ENCODE results near the gene TRIM63. TPM values are rescaled to one million over a fixed set of nuclear protein-coding genes. Genes with fewer than 3 reads are reported as not detected.

The TRIM63 gene
- total and polyA plus RNA-seq, 9 of the 15 experiments (the other 6 are each of a cell fraction or from before 2014, with no cell fraction given) = 0.08 to 0.57 (median 0.36) TPM

DNA sequence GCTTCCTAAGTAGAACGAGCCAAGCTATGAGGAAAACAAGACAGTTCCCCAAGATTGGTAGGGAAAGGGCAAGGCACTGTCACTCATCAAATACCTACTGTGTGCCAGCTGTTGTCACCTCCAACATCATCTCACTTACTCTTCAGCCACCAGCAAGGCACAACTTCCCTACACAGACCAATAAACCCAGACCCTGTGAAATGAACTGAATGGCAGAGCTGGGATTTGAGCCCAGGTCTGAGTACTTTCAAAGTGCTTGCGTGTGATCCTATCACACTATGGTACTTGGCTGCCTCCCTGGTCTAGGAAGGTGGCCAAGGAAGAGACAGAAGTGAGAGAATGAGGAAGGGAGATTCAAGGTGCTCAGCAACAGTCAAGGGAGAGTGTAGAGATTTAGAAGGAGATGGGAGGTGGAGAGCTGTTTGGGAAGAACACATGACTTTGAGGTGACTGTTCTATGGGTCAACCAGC, 16.7 kb upstream of the TRIM63 start (continued):
- TF ChIP-seq ELF1 (tag; IDR thresholded peaks at IDR 0.05) (no peak), ZNF551 (CRISPR knock-in tag; IDR thresholded peaks at IDR 0.05) (no peak), ZNF778 (CRISPR knock-in tag; IDR thresholded peaks at IDR 0.05) (no peak), ELF4 (CRISPR knock-in tag; IDR thresholded peaks at IDR 0.05) (no peak), BRCA1 (IDR thresholded peaks at IDR 0.05) (no peak), BRCA1 (CRISPR knock-in tag; IDR thresholded peaks at IDR 0.05) (no peak), HOXB6 (CRISPR knock-in tag; IDR thresholded peaks at IDR 0.05; ENCODE audit: borderline replicate concordance) (no peak), ARID2 (IDR thresholded peaks at IDR 0.05) (peak; percentile 16; the same call in 1 of the 2 replicates), NFIC (IDR thresholded peaks at IDR 0.05) (no peak), SMARCC2 (IDR thresholded peaks at IDR 0.05; ENCODE audit: low read depth) (no peak), FOS (IDR thresholded peaks at IDR 0.05; ENCODE audit: extremely low read depth, insufficient read length) (no peak), ZKSCAN1 (IDR thresholded peaks at IDR 0.05; ENCODE audit: low read depth, low read length) (peak; percentile 18; the same call in 1 of the 2 replicates)
- TF ChIP-seq, protein P1, sequence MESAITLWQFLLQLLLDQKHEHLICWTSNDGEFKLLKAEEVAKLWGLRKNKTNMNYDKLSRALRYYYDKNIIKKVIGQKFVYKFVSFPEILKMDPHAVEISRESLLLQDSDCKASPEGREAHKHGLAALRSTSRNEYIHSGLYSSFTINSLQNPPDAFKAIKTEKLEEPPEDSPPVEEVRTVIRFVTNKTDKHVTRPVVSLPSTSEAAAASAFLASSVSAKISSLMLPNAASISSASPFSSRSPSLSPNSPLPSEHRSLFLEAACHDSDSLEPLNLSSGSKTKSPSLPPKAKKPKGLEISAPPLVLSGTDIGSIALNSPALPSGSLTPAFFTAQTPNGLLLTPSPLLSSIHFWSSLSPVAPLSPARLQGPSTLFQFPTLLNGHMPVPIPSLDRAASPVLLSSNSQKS (CRISPR knock-in tag; IDR thresholded peaks at IDR 0.05) = no peak

GRCh38 chr1:26083208-26083607, 15.8 kb upstream of the TRIM63 start:
- FAIRE-seq = no peak
- intact Hi-C loops (cut with micrococcal nuclease) = no loop called here
- H3K4me3 ChIP-seq = no peak overlapping the region
- no peaks in the 10 kb centered on the region for H3K27me3 ChIP-seq (ENCODE audit: control insufficient read depth in 2 of 2, insufficient read depth in 2 of 2, low read length in 2 of 2)
- ATAC-seq = peak; percentile 11; the same call in 1 of the 3 replicates
- H4K20me1 ChIP-seq (replicated peaks; ENCODE audit: control insufficient read depth, insufficient read depth, low read length) = no peaks in the 10 kb centered on the region
- DNase-seq (ENCODE audit: extremely low read depth in 1 of 4, low spot score in 3 of 4) = no peak
- 40% methylated on average over 5 of the region's 5 CpGs for WGBS (ENCODE audit: insufficient coverage, low coverage, missing lambda C conversion rate)
- no peaks in the 10 kb centered on the region for H3K9me1 ChIP-seq (ENCODE audit: control insufficient read depth, insufficient read depth, low read length)
- H3K27ac ChIP-seq (ENCODE audit: extremely low read depth, low read depth, low read length) = no peak overlapping the region
- no TSS peak for BruUV-seq (replicated peaks)
- H3K9ac ChIP-seq (ENCODE audit: insufficient read depth in 1 of 2, low read depth in 2 of 2, low read length in 2 of 2) = peak overlapping the region in 1 of 2 experiments; percentile 30; a peak in 1 of 4 replicates
- no peaks in the 10 kb centered on the region for H3K36me3 ChIP-seq (ENCODE audit: control insufficient read depth, insufficient read depth, low read length)
- CTCF ChIA-PET (ENCODE audit: low intra/inter-chr PET ratio) = no interaction called here
- no peaks in the 10 kb centered on the region for H3K9me3 ChIP-seq (replicated peaks; ENCODE audit: control insufficient read depth, insufficient read depth, low read depth, low read length)
- peak overlapping the region; percentile 54 for H2AFZ ChIP-seq (ENCODE audit: low read depth, low read length)
- H3K4me1 ChIP-seq (replicated peaks in 1 of 2; ENCODE audit: control insufficient read depth in 2 of 2, insufficient read depth in 2 of 2, low read length in 2 of 2) = peaks cover 16 to 42% of the 10 kb centered on the region in 2 experiments
- in situ Hi-C loops (cut with MboI) = no loop called here
- no peaks in the 10 kb centered on the region for H3K79me2 ChIP-seq (ENCODE audit: control insufficient read depth, insufficient read depth, low read length)
- POLR2A ChIA-PET = interaction anchor here (0.7 to 3.4 kb wide), 13 partner anchors 9 to 253 kb away, joined by 3 to 17 read pairs (median 4); partner anchors contain the start of gene ZNF593
- no peak overlapping the region for H3K4me2 ChIP-seq (ENCODE audit: insufficient read depth, low read length)
- no peak for TF ChIP-seq SOX6 (IDR thresholded peaks at IDR 0.05)
- TF ChIP-seq MEF2A (IDR thresholded peaks at IDR 0.05; ENCODE audit: control insufficient read depth, low read depth, low read length) = peak; percentile 87
- TF ChIP-seq CCNT2 (IDR thresholded peaks at IDR 0.05; ENCODE audit: borderline replicate concordance, extremely low read depth, insufficient read length, low read depth, low read length) = no peak
- no peak for TF ChIP-seq TCFL5 (CRISPR knock-in tag; conservative IDR thresholded peaks at IDR 0.05)
- 0 out of 2 replicates have a peak, but pooled peaks have one; percentile 22 for TF ChIP-seq NR2C2 (CRISPR knock-in tag; IDR thresholded peaks at IDR 0.05)
- no peak for TF ChIP-seq NR2C2 (tag; IDR thresholded peaks at IDR 0.05)
- TF ChIP-seq, protein P2, sequence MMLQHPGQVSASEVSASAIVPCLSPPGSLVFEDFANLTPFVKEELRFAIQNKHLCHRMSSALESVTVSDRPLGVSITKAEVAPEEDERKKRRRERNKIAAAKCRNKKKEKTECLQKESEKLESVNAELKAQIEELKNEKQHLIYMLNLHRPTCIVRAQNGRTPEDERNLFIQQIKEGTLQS (IDR thresholded peaks at IDR 0.05) = peak; percentile 46; the same call in 1 of the 2 replicates
- TF ChIP-seq, protein P2 (CRISPR knock-in tag; conservative IDR thresholded peaks at IDR 0.05) = no peak
- TF ChIP-seq YY1 (IDR thresholded peaks at IDR 0.05; ENCODE audit: borderline replicate concordance in 1 of 3, control insufficient read depth in 1 of 3, extremely low read depth in 1 of 3, insufficient read depth in 3 of 3, insufficient read length in 1 of 3, insufficient replicate concordance in 2 of 3, low read depth in 1 of 3, low read length in 2 of 3) = no peak
- TF ChIP-seq PML (IDR thresholded peaks at IDR 0.05; ENCODE audit: low read length) = no peak
